Suprapubic skin (tissue), 4 donors: ENCODE results near the gene GDPD5. TPM values are rescaled to one million over a fixed set of nuclear protein-coding genes. Genes with fewer than 3 reads are reported as not detected.

Experiments used
- DNase-seq, 2 donors: peaks; one replicate each; pipeline ENCODE4 v3.0.0-alpha.2; 2019; ENCODE audit warnings: low spot score in 2 of 2
- H3K27ac ChIP-seq: fragments of 200-600 bp; sonication (generic); one replicate; pipeline ENCODE4 v1.5.1; 2019
- H3K27me3 ChIP-seq: fragments of 200-600 bp; sonication (generic); one replicate; pipeline ENCODE4 v1.5.1; 2019
- H3K36me3 ChIP-seq: fragments of 200-600 bp; sonication (generic); one replicate; pipeline ENCODE4 v1.5.1; 2019
- H3K4me1 ChIP-seq: fragments of 200-600 bp; sonication (generic); one replicate; pipeline ENCODE4 v1.5.1; 2019
- H3K4me3 ChIP-seq: fragments of 200-600 bp; sonication (generic); one replicate; pipeline ENCODE4 v1.5.1; 2019; ENCODE audit warnings: mild to moderate bottlenecking
- H3K9me3 ChIP-seq: fragments of 200-600 bp; sonication (generic); one replicate; pipeline ENCODE4 v1.5.1; 2019
- EP300 ChIP-seq: sonication (generic); formaldehyde crosslinking; IDR thresholded peaks from one replicate; pipeline ENCODE4 v1.6.1; 2017; ENCODE audit warnings: antibody characterized with exemption
- POLR2A ChIP-seq, 2 donors: fragments of 450-650 bp; IDR thresholded peaks; one replicate each; pipeline ENCODE4 v1.6.1; 2017; ENCODE audit warnings: antibody characterized with exemption in 2 of 2, mild to moderate bottlenecking in 2 of 2, moderate library complexity in 2 of 2
- POLR2AphosphoS5 ChIP-seq, 3 donors: sonication (generic); formaldehyde crosslinking; IDR thresholded peaks; one replicate each; pipeline ENCODE4 v1.6.1; 2017; ENCODE audit warnings: antibody characterized with exemption in 3 of 3
- WGBS: methylation state at CpG from one replicate; pipeline ENCODE4 v1.1.5; 2018; 5-methylcytosine and 5-hydroxymethylcytosine counted together
- total RNA-seq, 4 donors: library from RNA; depleted of rRNA; stranded (reverse); fragments of >200 nt; gene quantifications; one replicate each; pipeline ENCODE4 v1.1.0, GENCODE V29; 2016
- TF ChIP-seq, protein P1 (sequence below), 2 donors: fragments of 200-600 bp in 1 of 2; fragments of 450-650 bp in 1 of 2; sonication (generic) in 1 of 2; IDR thresholded peaks; one replicate each; pipeline ENCODE4 v1.5.1; 2016 to 2019; ENCODE audit warnings: antibody characterized with exemption in 2 of 2, mild to moderate bottlenecking in 1 of 2, moderate library complexity in 1 of 2

The GDPD5 gene
- total RNA-seq, 4 donors from 2014 or later = 2.3 to 13.4 (median 5.4) TPM

DNA sequence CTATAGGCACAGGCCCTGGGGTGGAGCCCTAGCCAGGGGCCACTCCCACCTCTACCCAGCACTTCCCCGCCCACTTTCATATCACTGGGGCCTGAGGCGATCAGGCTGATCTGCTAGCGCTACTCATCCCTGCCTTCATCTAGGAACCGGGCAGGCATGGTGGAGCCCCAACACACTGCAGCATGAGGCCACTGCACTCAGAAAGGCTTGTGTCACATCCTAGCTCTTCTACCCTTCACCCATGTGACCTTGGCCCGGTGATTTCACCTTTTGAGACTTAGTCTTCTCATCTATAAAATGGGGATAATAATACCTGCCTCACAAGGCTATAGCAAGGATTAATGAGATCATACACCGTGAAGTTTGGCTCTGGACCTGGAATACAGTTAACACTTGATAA is 18.1 kb upstream of the GDPD5 start:
- 66% methylated on average over 6 of the region's 6 CpGs for WGBS
- peaks cover 6% of the 10 kb centered on the region for H3K4me1 ChIP-seq
- no peaks in the 10 kb centered on the region for H3K9me3 ChIP-seq
- no peaks in the 10 kb centered on the region for H3K27me3 ChIP-seq
- no peak overlapping the region for H3K4me3 ChIP-seq
- no peak overlapping the region for H3K27ac ChIP-seq
- TF ChIP-seq POLR2AphosphoS5 (IDR thresholded peaks at IDR 0.05) (no peak), EP300 (no peak), POLR2A (IDR thresholded peaks at IDR 0.05) (no peak)
- TF ChIP-seq, protein P1, sequence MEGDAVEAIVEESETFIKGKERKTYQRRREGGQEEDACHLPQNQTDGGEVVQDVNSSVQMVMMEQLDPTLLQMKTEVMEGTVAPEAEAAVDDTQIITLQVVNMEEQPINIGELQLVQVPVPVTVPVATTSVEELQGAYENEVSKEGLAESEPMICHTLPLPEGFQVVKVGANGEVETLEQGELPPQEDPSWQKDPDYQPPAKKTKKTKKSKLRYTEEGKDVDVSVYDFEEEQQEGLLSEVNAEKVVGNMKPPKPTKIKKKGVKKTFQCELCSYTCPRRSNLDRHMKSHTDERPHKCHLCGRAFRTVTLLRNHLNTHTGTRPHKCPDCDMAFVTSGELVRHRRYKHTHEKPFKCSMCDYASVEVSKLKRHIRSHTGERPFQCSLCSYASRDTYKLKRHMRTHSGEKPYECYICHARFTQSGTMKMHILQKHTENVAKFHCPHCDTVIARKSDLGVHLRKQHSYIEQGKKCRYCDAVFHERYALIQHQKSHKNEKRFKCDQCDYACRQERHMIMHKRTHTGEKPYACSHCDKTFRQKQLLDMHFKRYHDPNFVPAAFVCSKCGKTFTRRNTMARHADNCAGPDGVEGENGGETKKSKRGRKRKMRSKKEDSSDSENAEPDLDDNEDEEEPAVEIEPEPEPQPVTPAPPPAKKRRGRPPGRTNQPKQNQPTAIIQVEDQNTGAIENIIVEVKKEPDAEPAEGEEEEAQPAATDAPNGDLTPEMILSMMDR (IDR thresholded peaks at IDR 0.05) = no peak
- no peaks in the 10 kb centered on the region for H3K36me3 ChIP-seq
- DNase-seq = no peak

DNA sequence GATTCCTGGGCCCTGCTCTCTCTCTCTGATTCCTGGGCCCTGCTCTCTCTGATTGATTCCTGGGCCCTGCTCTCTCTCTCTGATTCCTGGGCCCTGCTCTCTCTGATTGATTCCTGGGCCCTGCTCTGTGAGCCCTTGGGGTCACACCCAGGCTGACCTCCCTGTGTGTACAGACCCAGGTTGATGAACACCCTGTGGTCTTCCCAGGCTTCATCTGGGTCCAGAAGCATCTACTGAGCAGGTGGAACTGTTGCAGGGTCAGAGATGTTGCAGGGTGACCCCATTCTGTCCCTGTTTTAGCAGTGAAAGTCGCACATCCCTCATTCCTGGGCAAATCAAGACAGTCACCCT is 16.3 kb upstream of the GDPD5 start:
- TF ChIP-seq EP300 (no peak), POLR2AphosphoS5 (IDR thresholded peaks at IDR 0.05) (no peak), POLR2A (IDR thresholded peaks at IDR 0.05) (no peak)
- TF ChIP-seq, protein P1 (IDR thresholded peaks at IDR 0.05) = no peak
- Histone ChIP-seq H3K9me3 (no peaks in the 10 kb centered on the region), H3K27ac (no peak overlapping the region), H3K36me3 (no peaks in the 10 kb centered on the region), H3K4me3 (no peak overlapping the region), H3K27me3 (no peaks in the 10 kb centered on the region), H3K4me1 (no peaks in the 10 kb centered on the region)
- DNase-seq = no peak
- 80% methylated on average over 1 of the region's 1 CpG for WGBS

DNA sequence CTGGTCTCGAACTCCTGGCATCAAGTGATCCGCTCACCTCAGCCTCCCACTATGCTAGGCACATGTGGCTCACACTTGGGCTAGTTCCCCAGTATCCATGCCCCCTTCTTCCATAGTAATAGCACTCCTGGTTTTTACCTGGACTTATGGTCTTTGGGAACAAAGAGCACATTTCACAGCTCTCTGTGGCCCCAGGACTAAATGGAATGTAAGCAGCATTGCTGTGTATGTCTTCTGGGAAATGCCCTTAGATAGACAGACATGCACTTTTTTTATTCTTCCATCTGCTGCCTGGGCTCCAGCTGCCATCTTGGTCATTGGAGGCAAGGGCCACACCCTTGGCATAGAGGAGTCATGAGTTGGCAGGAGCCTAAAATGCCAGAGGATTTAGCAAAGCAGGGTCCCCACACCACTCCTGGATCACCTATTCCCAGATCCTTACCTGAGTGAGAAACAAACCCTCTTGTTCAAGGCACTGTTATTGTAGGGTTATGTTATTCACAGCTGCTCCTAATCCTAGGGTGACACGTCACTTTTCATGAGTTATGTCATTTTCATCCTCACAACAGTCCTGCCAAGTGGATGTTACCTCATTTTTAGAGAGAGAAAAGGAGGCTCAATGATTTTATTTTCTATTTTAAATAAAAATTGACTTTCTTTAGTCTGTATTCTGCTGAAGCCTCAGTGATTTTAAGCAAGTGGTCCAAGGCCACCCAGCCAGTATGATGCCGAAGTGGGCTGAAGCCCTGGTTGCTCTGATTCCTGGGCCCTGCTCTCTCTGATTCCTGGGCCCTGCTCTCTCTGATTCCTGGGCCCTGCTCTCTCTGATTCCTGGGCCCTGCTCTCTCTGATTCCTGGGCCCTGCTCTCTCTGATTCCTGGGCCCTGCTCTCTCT is 15.7 kb upstream of the GDPD5 start:
- Histone ChIP-seq H3K27ac (no peak overlapping the region), H3K9me3 (no peaks in the 10 kb centered on the region), H3K4me1 (no peaks in the 10 kb centered on the region), H3K4me3 (no peak overlapping the region), H3K36me3 (no peaks in the 10 kb centered on the region), H3K27me3 (no peaks in the 10 kb centered on the region)
- TF ChIP-seq POLR2A (IDR thresholded peaks at IDR 0.05) = no peak
- TF ChIP-seq, protein P1 (IDR thresholded peaks at IDR 0.05) = no peak
- TF ChIP-seq EP300 = no peak
- TF ChIP-seq POLR2AphosphoS5 (IDR thresholded peaks at IDR 0.05) = no peak
- 89% methylated on average over 4 of the region's 4 CpGs for WGBS
- DNase-seq = no peak

DNA sequence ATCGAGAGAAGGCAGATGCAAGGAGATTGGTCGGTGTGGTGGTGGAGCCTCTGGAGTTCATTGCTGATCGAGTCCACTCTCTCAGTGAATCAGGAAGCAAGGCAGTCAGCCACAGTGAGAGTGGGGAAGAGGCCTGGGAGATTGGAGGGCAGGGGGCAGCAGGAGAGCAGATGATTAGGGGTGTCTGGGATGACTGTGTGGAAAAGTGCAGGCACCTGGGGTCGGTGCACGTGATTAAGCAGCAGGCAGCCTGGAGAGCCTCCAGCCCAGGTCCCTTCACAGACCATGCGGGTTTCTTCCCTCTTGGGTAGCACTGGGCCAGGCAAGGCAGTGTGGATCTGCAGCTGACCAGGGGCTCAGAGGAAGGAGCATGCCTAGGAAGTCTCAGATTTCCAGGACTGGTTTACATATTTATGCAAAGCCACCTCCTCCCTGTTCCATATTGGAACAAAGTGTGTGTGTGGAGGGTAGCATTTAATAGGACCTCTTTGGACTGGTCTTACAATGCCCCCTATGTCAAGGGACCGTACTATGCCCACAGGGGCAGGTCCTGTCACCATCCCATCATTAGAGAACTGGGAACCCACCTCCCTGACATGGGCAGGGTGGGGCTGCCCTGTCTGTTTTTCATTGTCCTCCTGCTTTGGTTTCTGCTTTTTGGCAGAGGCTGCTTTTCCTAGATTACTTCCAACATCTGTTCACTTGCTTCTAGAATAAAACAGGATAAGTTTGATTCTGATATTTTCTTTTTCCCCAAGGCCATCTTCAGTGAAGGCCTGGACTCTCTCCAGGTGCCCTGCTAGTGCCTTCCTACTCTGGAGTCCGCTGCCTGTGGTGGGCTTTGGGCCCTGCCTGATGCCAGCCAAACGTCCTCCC is 14.0 kb upstream of the GDPD5 start:
- no peaks in the 10 kb centered on the region for H3K9me3 ChIP-seq
- no peak overlapping the region for H3K4me3 ChIP-seq
- no peaks in the 10 kb centered on the region for H3K36me3 ChIP-seq
- no peaks in the 10 kb centered on the region for H3K4me1 ChIP-seq
- no peak for DNase-seq
- 72% methylated on average over 9 of the region's 9 CpGs for WGBS
- H3K27me3 ChIP-seq = no peaks in the 10 kb centered on the region
- TF ChIP-seq, protein P1 (IDR thresholded peaks at IDR 0.05) = no peak
- TF ChIP-seq POLR2AphosphoS5 (IDR thresholded peaks at IDR 0.05) (no peak), EP300 (no peak), POLR2A (IDR thresholded peaks at IDR 0.05) (no peak)
- H3K27ac ChIP-seq = no peak overlapping the region
